Measurements from ENCODE around the gene TTBK1. TPM values are rescaled to one million over a fixed set of nuclear protein-coding genes. Genes with fewer than 3 reads are reported as not detected.

The TTBK1 gene
- polyA plus RNA-seq, 1 of the 3 experiments (the other 2 are of a cell fraction): 0.94 TPM

GRCh38 chr6:43283905-43284304 lies 40.6 kb downstream of the TTBK1 start:
- no peak overlapping the region for H3K27ac ChIP-seq (ENCODE audit: low read depth in 2 of 2, low read length in 1 of 2)
- ChIA-PET CTCF (no interaction called here), POLR2A (no interaction called here)
- no peaks in the 10 kb centered on the region for H3K36me3 ChIP-seq (replicated peaks in 1 of 2; ENCODE audit: control insufficient read depth in 1 of 2, insufficient read depth in 2 of 2, low read length in 1 of 2)
- H3K4me1 ChIP-seq (ENCODE audit: control insufficient read depth in 1 of 2, insufficient read depth in 2 of 2, low read depth in 1 of 2, low read length in 1 of 2): no peaks in the 10 kb centered on the region
- no peaks in the 10 kb centered on the region for H3K9me3 ChIP-seq
- H3K9ac ChIP-seq: no peak overlapping the region
- TF ChIP-seq CHD2 (IDR thresholded peaks at IDR 0.05; ENCODE audit: low read length, partially characterized antibody) (no peak), FOXM1 (IDR thresholded peaks at IDR 0.05; ENCODE audit: low read depth) (no peak), YY1 (IDR thresholded peaks at IDR 0.05; ENCODE audit: low read depth) (no peak), EP300 (IDR thresholded peaks at IDR 0.05; ENCODE audit: borderline replicate concordance in 1 of 2, low read depth in 1 of 2, low read length in 1 of 2) (no peak), ZBTB33 (IDR thresholded peaks at IDR 0.05; ENCODE audit: borderline replicate concordance, low read depth) (no peak), EZH2phosphoT487 (IDR thresholded peaks at IDR 0.05; ENCODE audit: borderline replicate concordance, low read depth) (no peak), POLR2AphosphoS5 (IDR thresholded peaks at IDR 0.05; ENCODE audit: low read depth, low read length) (no peak), CTCF (IDR thresholded peaks at IDR 0.05) (no peak), TCF12 (IDR thresholded peaks at IDR 0.05) (no peak)
- 95% methylated on average over 21 of the region's 27 CpGs for WGBS (ENCODE audit: low lambda C conversion rate)
- no peaks in the 10 kb centered on the region for H3K9me2 ChIP-seq
- no peak overlapping the region for H3K4me3 ChIP-seq (ENCODE audit: low read depth in 2 of 2, low read length in 1 of 2)
- no peak for DNase-seq
- no peaks in the 10 kb centered on the region for H3F3A ChIP-seq (replicated peaks; ENCODE audit: insufficient read depth)
- no peaks in the 10 kb centered on the region for H3K27me3 ChIP-seq (ENCODE audit: insufficient read depth)
- H3K79me2 ChIP-seq (ENCODE audit: insufficient read depth): no peaks in the 10 kb centered on the region
- H4K20me1 ChIP-seq (ENCODE audit: insufficient read depth): no peaks in the 10 kb centered on the region
- H3K4me2 ChIP-seq: no peak overlapping the region
- H2AFZ ChIP-seq (ENCODE audit: low read depth): no peak overlapping the region

DNA sequence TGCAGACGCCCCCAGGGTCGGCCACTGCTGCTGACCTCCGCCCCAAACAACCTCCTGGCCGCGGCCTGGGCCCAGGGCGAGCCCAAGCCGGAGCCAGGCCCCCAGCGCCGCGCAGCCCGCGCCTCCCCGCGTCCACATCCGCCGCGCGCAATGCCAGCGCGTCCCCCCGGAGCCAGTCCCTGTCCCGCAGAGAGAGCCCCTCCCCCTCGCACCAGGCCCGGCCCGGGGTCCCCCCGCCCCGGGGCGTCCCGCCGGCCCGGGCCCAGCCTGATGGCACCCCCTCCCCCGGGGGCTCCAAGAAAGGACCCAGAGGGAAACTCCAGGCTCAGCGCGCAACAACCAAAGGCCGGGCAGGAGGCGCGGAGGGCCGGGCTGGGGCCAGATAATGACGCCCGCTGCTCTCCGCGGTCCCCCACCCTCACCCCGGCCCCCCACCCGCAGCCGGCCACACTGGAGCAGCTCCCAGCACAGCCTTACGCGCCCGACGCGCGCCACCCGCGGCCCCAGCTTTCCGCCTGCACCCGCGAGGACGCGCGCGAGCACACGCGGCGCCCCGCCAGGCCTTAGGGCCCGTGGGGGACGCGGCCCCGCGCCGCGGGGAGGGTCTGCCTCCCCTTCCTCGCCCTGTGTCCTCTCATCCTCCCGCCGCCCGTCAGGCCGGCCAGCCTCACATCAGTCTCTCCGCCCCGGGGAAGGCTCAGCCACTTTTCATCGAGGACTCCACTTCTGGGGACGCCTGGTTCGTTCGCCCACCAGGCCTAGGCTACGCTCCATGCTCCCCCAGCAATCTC lies 41.9 kb downstream of the TTBK1 start:
- Histone ChIP-seq H3K9me3 (no peaks in the 10 kb centered on the region), H3K4me1 (ENCODE audit: control insufficient read depth in 1 of 2, insufficient read depth in 2 of 2, low read depth in 1 of 2, low read length in 1 of 2) (no peaks in the 10 kb centered on the region), H3K9ac (no peak overlapping the region), H3K9me2 (no peaks in the 10 kb centered on the region), H3F3A (replicated peaks; ENCODE audit: insufficient read depth) (no peaks in the 10 kb centered on the region), H3K36me3 (replicated peaks in 1 of 2; ENCODE audit: control insufficient read depth in 1 of 2, insufficient read depth in 2 of 2, low read length in 1 of 2) (no peaks in the 10 kb centered on the region), H3K79me2 (ENCODE audit: insufficient read depth) (no peaks in the 10 kb centered on the region), H2AFZ (ENCODE audit: low read depth) (no peak overlapping the region), H3K4me3 (ENCODE audit: low read depth in 2 of 2, low read length in 1 of 2) (no peak overlapping the region), H3K27ac (ENCODE audit: low read depth in 2 of 2, low read length in 1 of 2) (no peak overlapping the region), H3K4me2 (no peak overlapping the region), H3K27me3 (ENCODE audit: insufficient read depth) (no peaks in the 10 kb centered on the region), H4K20me1 (ENCODE audit: insufficient read depth) (no peaks in the 10 kb centered on the region)
- DNase-seq: no peak
- CTCF ChIA-PET: no interaction called here
- POLR2A ChIA-PET: no interaction called here
- WGBS (ENCODE audit: low lambda C conversion rate): 82% methylated on average over 51 of the region's 83 CpGs
- TF ChIP-seq POLR2AphosphoS5 (IDR thresholded peaks at IDR 0.05; ENCODE audit: low read depth, low read length) (no peak), GATA2 (CRISPR knock-in tag; IDR thresholded peaks at IDR 0.05) (no peak), RAD21 (IDR thresholded peaks at IDR 0.05; ENCODE audit: low read length) (no peak), SMC3 (IDR thresholded peaks at IDR 0.05; ENCODE audit: low read depth, low read length) (no peak), RXRA (IDR thresholded peaks at IDR 0.05; ENCODE audit: borderline replicate concordance, low read depth) (no peak), GABPA (IDR thresholded peaks at IDR 0.05; ENCODE audit: low read depth) (no peak), FOSL2 (IDR thresholded peaks at IDR 0.05; ENCODE audit: borderline replicate concordance, low read depth) (no peak), PBX3 (IDR thresholded peaks at IDR 0.05) (no peak), TAF1 (IDR thresholded peaks at IDR 0.05; ENCODE audit: borderline replicate concordance, low read depth, low read length) (no peak), FOXJ3 (CRISPR knock-in tag; IDR thresholded peaks at IDR 0.05) (no peak), RCOR1 (IDR thresholded peaks at IDR 0.05; ENCODE audit: low read length) (no peak)
- TF ChIP-seq, protein P1, sequence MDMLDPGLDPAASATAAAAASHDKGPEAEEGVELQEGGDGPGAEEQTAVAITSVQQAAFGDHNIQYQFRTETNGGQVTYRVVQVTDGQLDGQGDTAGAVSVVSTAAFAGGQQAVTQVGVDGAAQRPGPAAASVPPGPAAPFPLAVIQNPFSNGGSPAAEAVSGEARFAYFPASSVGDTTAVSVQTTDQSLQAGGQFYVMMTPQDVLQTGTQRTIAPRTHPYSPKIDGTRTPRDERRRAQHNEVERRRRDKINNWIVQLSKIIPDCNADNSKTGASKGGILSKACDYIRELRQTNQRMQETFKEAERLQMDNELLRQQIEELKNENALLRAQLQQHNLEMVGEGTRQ (IDR thresholded peaks at IDR 0.05; ENCODE audit: borderline replicate concordance, low read depth, low read length): no peak
- TF ChIP-seq, protein P2, sequence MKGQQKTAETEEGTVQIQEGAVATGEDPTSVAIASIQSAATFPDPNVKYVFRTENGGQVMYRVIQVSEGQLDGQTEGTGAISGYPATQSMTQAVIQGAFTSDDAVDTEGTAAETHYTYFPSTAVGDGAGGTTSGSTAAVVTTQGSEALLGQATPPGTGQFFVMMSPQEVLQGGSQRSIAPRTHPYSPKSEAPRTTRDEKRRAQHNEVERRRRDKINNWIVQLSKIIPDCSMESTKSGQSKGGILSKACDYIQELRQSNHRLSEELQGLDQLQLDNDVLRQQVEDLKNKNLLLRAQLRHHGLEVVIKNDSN (IDR thresholded peaks at IDR 0.05; ENCODE audit: borderline replicate concordance, low read depth): no peak
